H54 (cell line): ENCODE results near the gene MAP4K1.
"Not testable (repeated sequence)": the region's sequence is repeated elsewhere in the genome, so short reads cannot be mapped to it uniquely, and the experiment has no call there.

ENCODE experiments used
- DNase-seq: peaks from one replicate; pipeline ENCODE4 v3.0.0; 2011; ENCODE audit warnings: low spot score, mixed read lengths; ENCODE audit not compliant: insufficient read length
- FAIRE-seq: peaks from 3 replicates; lab custom pipeline; 2011; peaks lifted over from hg19 to GRCh38; lab: Jason Lieb, UNC
- POLR2A ChIP-seq: IDR thresholded peaks from 2 replicates; pipeline ENCODE4 v1.6.1; 2011; ENCODE audit warnings: low read depth, mild to moderate bottlenecking, low read length

The MAP4K1 gene

DNA sequence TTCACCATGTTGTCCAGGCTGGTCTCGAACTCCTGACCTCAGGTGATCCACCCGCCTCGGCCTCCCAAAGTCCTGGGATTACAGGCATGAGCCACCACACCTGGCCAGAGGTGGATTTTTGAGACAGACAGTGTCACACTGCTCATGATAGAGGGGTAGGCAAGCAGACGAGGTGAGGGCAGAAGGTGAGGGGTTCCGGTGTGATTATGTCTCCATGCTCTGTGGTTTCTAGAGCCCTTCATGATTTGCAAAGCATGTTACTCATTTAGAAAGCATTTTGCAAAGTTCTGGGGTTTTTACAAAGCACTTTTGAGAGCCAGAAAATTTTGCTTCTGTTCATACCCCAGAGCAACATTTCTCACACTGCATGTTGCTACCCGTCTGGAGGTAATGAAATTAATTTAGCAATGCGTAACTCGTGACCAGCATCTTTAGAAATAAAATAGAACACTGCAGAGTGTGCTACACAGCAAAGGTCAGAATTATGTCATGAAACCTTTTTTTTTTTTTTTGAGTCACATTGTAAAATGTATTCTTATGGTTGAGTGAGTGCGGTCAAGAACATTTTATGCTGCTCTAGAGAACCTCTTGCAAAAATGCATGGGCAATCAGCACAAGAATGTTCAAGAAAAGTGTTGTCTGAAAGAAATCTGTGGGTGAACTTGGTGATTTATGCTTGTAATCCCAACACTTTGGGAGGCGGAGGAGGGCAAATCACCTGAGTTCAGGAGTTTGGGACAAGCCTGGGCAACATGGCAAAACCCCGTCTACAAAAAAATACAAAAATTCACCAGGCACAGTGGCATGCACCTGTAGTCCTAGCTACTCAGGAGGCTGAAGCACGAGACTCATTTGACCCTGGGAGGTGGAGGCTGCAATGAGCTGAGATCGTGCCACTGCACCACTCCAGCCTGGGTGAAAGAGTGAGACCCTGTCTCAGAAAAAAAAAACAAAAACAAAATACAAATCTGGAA is 58.0 kb downstream of the MAP4K1 start:
- no peak for TF ChIP-seq POLR2A
- DNase-seq (no peak), FAIRE-seq (no peak)

DNA sequence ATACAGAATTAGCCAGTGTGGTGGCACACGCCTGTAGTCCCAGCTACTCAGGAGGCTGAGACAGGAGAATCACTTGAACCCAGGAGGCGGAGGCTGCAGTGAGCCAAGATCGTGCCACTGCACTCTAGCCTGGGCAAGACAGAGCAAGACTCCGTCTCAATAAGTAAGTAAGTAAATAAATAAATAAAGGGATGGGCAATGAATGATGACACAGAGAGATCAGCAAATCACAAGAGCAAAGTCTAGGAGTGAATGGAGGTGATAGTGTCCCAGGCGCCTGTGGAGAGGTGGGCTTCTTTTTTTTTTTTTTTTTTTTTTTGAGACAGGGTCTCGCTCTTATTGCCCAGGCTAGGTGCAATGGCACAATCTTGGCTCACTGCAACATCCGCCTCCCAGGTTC is 58.8 kb downstream of the MAP4K1 start:
- DNase-seq, FAIRE-seq: not testable (repeated sequence)

DNA sequence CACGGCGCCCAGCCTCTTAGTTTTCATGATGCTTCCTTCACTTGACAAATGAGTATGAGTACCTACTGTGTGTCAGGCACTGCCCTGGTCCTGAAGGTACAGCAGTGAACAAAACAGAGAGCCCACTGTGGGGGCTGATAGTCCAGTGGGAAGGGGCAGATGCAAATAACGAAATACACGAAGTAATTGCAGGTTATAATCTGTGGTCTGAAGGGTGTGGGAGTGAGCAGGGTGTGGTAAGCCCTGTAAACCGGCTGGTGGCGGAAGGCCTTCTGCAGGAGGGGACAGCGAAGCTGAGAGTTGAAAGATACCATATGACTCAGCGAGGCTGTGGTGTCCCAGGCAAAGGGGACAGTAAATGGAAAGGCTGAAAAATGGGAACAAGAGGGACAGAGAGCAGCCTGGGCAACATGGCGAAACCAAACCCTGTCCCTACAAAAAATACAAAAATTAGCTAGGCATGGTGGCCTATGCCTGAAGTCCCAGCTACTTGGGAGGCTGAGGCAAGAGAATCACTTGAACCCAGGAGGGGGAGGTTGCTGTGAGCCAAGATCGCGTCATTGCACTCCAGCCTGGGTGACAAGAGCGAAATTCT is 60.5 kb downstream of the MAP4K1 start:
- DNase-seq (no peak), FAIRE-seq (no peak)
- TF ChIP-seq POLR2A = no peak

DNA sequence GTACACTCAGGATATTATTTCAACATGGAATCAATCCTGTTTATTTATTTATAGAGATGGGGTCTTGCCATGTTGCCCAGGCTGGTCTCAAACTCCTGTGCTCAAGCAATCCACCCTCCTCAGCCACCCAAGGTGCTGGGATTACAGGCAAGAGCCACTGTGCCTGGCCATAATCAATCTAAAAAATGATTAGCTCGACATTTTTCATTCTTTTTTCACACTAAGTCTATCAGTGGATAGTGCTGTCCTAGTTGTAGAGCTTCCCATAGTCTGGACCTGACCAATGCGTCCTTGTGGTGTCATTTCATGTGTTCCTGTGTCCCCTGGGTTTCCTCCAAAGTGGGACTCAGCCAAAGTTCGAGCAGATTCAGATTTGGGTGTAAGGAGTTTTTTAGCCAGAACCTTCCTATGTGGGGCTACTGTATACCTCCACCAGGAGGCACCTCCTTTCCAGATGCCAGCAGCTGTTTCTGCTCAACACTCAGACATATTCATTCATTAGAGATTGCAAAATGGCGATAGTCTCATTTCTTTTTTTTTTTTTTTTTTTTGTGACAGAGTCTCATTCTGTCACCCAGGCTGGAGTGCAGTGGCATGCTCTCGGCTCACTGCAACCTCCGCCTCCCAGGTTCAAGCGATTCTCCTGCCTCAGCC is 61.1 kb downstream of the MAP4K1 start:
- no peak for TF ChIP-seq POLR2A
- DNase-seq (no peak), FAIRE-seq (no peak)

DNA sequence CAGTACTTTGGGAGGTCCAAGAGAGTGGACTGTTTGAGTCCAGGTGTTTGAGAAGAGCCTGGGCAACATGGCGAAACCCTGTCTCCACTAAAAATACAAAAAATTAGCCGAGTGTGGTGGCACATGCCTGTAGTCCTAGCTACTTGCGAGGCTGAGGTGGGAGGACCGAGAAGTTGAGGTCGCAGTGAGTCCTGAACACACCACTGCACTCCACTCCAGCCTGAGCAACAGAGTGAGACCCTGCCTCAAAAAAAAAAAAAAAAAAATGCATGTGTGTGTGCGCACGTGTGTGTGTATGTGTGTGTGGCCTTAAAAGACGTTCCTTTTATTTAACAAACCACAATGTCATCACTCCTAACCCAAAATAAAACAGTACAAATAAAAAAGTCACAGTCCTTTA is 62.6 kb downstream of the MAP4K1 start:
- FAIRE-seq = no peak
- DNase-seq = no peak
- TF ChIP-seq POLR2A = no peak

DNA sequence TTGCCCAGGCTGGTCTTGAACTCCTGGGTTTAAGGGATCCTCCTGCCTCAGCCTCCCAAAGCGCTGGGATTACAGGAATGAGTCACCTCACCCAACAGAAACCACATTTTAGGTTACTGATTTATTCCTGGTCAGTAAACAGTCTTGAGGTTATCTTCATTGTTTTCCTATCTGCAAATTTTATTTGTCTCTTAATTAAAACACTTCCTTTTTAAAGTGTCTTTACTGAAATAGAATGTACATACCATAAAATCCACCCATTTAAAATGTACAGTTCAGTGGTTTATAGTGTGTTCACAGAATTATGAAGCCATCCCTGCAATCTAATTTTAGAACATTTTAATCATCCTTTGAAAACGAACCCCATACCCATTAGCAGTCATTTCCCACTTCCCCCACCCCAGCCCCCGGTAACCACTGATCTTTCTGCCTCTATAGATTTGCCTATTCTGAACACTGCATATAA is 63.0 kb downstream of the MAP4K1 start:
- FAIRE-seq (no peak), DNase-seq (no peak)
- TF ChIP-seq POLR2A = no peak

DNA sequence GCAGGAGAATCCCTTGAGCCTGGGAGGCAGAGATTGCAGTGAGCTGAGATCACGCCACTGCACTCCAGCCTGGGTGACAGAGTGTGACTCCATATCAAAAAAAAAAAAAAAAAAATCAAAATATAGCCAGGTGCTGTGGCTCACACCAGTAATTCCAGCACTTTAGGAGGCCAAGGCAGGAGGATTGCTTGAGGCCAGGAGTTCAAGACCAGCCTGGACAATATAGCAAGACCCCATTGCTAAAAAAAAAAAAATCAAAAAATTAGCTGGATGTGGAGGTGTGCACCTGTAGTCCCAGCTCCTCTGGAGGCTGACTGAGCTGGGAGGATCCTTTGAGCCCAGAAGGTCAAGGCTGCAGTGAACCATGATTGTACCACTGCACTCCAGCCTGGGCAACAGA is 64.5 kb downstream of the MAP4K1 start:
- not testable (repeated sequence) for DNase-seq, FAIRE-seq

DNA sequence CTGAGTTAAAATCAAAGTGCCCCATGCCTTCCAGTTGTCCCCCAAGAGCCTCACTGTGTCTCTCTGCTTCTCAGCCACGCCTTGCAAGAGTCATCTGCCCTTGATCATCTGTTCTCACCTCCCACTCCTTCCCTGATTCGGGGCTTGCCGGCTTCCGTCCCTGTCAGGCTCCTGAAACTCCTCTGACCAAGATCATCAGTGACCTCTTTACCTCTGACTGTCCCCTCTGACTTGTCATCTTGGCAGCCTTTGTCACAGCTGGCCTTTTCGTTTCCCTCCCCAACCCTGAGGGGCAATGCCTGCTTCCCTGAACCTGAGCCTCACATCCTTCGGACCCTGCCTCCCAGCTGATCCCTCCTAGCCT is 66.3 kb downstream of the MAP4K1 start:
- no peak for FAIRE-seq
- no peak for DNase-seq
- no peak for TF ChIP-seq POLR2A

DNA sequence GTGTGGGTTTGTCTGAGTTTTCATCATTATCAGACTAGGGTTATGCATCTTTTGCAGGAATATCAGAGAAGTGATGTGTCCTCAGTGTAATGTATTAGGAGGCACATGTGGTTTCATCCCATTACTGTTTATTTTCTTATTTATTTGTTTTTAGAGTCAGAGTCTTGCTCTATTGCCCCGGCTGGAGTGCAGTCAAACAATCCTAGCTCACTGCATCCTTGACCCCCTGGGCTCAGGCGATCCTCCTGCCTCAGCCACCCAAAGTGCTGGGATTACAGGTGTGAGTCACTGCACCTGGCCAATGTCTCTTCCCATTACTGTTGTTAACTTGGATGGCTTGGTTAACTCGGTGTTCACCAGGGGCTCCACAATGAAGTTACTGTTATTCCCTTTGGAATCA is 67.4 kb downstream of the MAP4K1 start:
- FAIRE-seq (no peak), DNase-seq (no peak)
- TF ChIP-seq POLR2A = no peak

DNA sequence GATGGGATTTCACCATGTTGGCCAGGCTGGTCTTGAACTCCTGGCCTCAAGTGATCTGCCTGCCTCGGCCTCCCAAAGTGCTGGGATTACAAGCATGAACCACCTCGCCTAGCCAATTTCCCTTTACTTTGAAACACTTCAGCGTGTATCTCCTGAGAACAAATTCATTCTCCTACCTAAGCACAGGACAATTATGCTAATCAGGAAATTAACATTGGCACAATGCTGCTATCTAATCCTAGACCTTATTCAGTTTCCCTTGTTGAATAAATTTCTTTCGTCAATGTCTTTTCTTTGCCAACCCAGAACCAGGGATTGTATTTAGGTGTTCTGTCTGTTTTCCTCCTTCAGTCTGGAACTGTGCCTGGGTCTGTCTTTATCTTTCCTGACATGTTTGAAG is 67.8 kb downstream of the MAP4K1 start:
- FAIRE-seq (no peak), DNase-seq (no peak)
- no peak for TF ChIP-seq POLR2A

DNA sequence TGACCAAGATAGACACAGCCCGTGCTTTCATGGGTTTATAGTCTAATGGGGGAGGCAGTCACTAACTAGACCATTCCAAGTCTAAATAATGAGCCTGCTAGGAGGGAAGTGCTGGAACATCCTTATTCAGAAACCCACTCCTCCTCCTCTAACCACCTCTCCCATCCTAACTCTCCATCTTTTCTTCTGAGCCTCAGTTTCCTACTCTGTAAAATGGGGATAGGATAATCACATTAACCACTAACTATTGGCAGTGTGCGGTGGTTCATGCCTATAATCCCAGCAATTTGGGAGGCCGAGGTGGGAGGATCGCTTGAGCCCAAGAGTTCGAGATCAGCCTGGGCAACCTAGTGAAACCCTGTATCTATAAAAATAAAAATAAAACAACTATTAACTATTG is 68.7 kb downstream of the MAP4K1 start:
- FAIRE-seq = no peak
- DNase-seq = no peak

DNA sequence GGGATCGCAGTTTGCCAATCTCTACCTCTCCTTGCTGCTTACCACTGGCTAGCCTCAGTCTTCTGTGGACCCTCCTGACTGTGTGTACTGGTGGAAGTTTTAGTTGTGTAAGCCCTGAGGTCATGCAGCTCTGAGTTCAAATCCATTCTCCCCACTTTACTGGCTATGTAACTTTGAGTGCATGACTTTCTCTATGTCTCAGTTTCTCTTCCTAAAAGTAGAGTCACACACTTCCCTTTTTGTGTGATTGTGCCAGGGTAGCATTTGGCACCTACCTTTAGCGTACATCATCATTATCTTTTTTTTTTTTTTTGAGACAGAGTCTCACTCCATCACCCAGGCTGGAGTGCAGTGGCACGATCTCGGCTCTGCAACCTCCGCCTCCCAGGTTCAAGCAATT is 70.3 kb downstream of the MAP4K1 start:
- DNase-seq (no peak), FAIRE-seq (no peak)
- no peak for TF ChIP-seq POLR2A

More for the DNA sequence above, 68.7 kb downstream of the MAP4K1 start:
- TF ChIP-seq POLR2A = no peak

DNA sequence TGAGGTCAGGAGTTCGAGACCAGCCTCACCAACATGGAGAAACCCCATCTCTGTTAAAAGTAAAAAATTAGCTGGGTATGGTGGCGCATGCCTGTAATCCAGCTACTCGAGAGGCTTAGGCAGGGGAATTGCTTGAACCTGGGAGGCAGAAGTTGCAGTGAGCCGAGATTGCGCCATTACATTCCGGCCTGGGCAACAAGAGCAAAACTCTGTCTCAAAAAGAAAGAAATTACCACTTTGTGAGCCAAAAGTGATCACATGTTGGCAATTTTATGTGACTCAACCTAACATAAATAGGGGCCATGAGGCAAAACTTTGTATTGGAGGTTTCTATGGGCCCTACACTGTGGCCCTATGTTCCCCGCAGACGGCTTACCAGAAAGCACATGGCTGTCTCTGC is 72.2 kb downstream of the MAP4K1 start:
- no peak for FAIRE-seq

More for the DNA sequence above, 72.2 kb downstream of the MAP4K1 start:
- DNase-seq = no peak
- TF ChIP-seq POLR2A = no peak
